PC-3 (cell line): ENCODE data around the gene NFYA. TPM values are rescaled to one million over a fixed set of nuclear protein-coding genes. Genes with fewer than 3 reads are reported as not detected.

Source experiments
- ATAC-seq: fragments of 200-7000 bp; cut with Tn5 transposase; 2 replicates; pipeline ENCODE4 v1.9.1; 2020; ENCODE audit warnings: mild to moderate bottlenecking, moderate library complexity
- BruUV-seq: library from RNA; stranded (reverse); fragments of 400-500 nt; replicated peaks from 2 replicates; lab custom pipeline; 2021; lab: Mats Ljungman, UMichigan
- CTCF ChIA-PET: fragments of 300-600 bp; sonication (Branson Sonifier 250); formaldehyde crosslinking; loops from one replicate; lab custom pipeline; 2022; ENCODE audit warnings: antibody characterized with exemption; lab: Charles Lee
- POLR2A ChIA-PET: fragments of 300-600 bp; sonication (Branson Sonifier 250); formaldehyde crosslinking; loops from one replicate; lab custom pipeline; 2022; ENCODE audit warnings: antibody characterized with exemption; ENCODE audit not compliant: unreplicated experiment; lab: Charles Lee
- DNase-seq: peaks from one replicate; pipeline ENCODE4 v3.0.0-alpha.2; 2015
- H2AFZ ChIP-seq: fragments of 300-600 bp; sonication (generic); 2 replicates; pipeline ENCODE4 v1.6.0; 2016; ENCODE audit warnings: antibody characterized with exemption, low read length
- H3F3A ChIP-seq: fragments of 300-600 bp; sonication (generic); one replicate; pipeline ENCODE4 v1.6.0; 2017; ENCODE audit warnings: antibody characterized with exemption, low read length, control low read depth, mild to moderate bottlenecking; ENCODE audit not compliant: unreplicated experiment
- H3K27ac ChIP-seq: fragments of 300-600 bp; sonication (generic); 2 replicates; pipeline ENCODE4 v1.5.1; 2016; ENCODE audit warnings: mild to moderate bottlenecking, low read length
- H3K27me3 ChIP-seq: fragments of 300-600 bp; sonication (generic); 2 replicates; pipeline ENCODE4 v1.6.1; 2016; ENCODE audit warnings: low read length, mixed read lengths
- H3K36me3 ChIP-seq: fragments of 300-600 bp; sonication (generic); 2 replicates; pipeline ENCODE4 v1.6.1; 2016; ENCODE audit warnings: low read depth, mixed run types, low read length, mixed read lengths
- H3K4me1 ChIP-seq: fragments of 300-600 bp; sonication (generic); 2 replicates; pipeline ENCODE4 v1.5.1; 2016; ENCODE audit warnings: low read length; ENCODE audit not compliant: insufficient read depth
- H3K4me2 ChIP-seq: fragments of 300-600 bp; sonication (generic); 2 replicates; pipeline ENCODE4 v1.6.0; 2016; ENCODE audit warnings: low read length
- H3K4me3 ChIP-seq: fragments of 300-600 bp; sonication (generic); 2 replicates; pipeline ENCODE4 v1.5.1; 2016; ENCODE audit warnings: mild to moderate bottlenecking, low read length, mixed read lengths
- H3K79me2 ChIP-seq: fragments of 300-600 bp; sonication (generic); 2 replicates; pipeline ENCODE4 v1.6.1; 2017; ENCODE audit warnings: low read length, mixed read lengths
- H3K9ac ChIP-seq: fragments of 300-600 bp; sonication (generic); 2 replicates; pipeline ENCODE4 v1.6.0; 2016; ENCODE audit warnings: mild to moderate bottlenecking, low read length
- H3K9me2 ChIP-seq: fragments of 300-600 bp; sonication (generic); replicated peaks from 2 replicates; pipeline ENCODE4 v1.6.1; 2016; ENCODE audit warnings: mixed run types, low read length, mixed read lengths
- H3K9me3 ChIP-seq: fragments of 300-600 bp; sonication (generic); 2 replicates; pipeline ENCODE4 v1.6.1; 2016; ENCODE audit warnings: low read length, mixed read lengths
- H4K20me1 ChIP-seq: fragments of 300-600 bp; sonication (generic); 2 replicates; pipeline ENCODE4 v1.6.1; 2016; ENCODE audit warnings: low read length, mixed read lengths
- EZH2 ChIP-seq: fragments of 300-600 bp; sonication (generic); IDR thresholded peaks from one replicate; pipeline ENCODE4 v1.6.1; 2017; ENCODE audit warnings: antibody characterized with exemption, mild to moderate bottlenecking, low read length; ENCODE audit not compliant: unreplicated experiment
- EZH2phosphoT487 ChIP-seq: fragments of 300-600 bp; sonication (generic); IDR thresholded peaks from 2 replicates; pipeline ENCODE4 v1.6.1; 2018; ENCODE audit warnings: mild to moderate bottlenecking, antibody characterized with exemption, low read length, borderline replicate concordance
- intact Hi-C: fragments of 100-400 bp; cut with micrococcal nuclease; formaldehyde crosslinking; loops from 2 replicates; pipeline ENCODE4 v1.9.0; 2023
- total RNA-seq: library from RNA; depleted of rRNA; stranded (reverse); fragments of >200 nt; gene quantifications from 2 replicates; pipeline ENCODE4 v1.2.3, GENCODE V29; 2014
- TF ChIP-seq, protein P1 (sequence below): fragments of 300-600 bp; sonication (generic); conservative IDR thresholded peaks from 2 replicates; pipeline ENCODE4 v1.5.1; 2017; ENCODE audit warnings: antibody characterized with exemption, low read depth, mild to moderate bottlenecking, low read length

Gene NFYA
- total RNA-seq, 1 experiment from 2014 or later, result 31.7 TPM

DNA sequence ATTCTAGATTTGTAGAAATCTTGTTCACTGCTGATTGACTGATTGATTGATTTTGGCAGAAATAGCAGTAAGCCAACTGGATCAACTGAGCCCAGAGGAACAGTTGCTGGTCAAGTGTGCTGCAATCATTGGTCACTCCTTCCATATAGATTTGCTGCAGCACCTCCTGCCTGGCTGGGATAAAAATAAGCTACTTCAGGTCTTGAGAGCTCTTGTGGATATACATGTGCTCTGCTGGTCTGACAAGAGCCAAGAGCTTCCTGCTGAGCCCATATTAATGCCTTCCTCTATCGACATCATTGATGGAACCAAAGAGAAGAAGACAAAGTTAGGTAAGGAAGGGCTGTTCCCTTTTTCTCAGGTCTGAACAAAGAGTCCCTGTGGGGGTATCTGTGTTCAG, 50.1 kb downstream of the NFYA start:
- POLR2A ChIA-PET, result no interaction called here
- ATAC-seq, result no peak
- CTCF ChIA-PET, result interaction anchor here (0.6 kb wide), 1 partner anchor 197 kb away, joined by 4 read pairs; no protein-coding TSS in a partner anchor

GRCh38 chr6:41125282-41125681, 52.5 kb downstream of the NFYA start:
- no peak overlapping the region for H3K27ac ChIP-seq
- no peak for DNase-seq
- intact Hi-C loops, result no loop called here

More for the DNA sequence above, 50.1 kb downstream of the NFYA start:
- no peak overlapping the region for H3K27ac ChIP-seq
- H3K27me3 ChIP-seq, result no peaks in the 10 kb centered on the region
- H3F3A ChIP-seq, result no peaks in the 10 kb centered on the region
- H2AFZ ChIP-seq, result no peak overlapping the region
- H3K79me2 ChIP-seq, result no peaks in the 10 kb centered on the region
- no peaks in the 10 kb centered on the region for H3K4me1 ChIP-seq
- H3K9me3 ChIP-seq, result no peaks in the 10 kb centered on the region
- H3K9ac ChIP-seq, result no peak overlapping the region
- no peak overlapping the region for H3K4me2 ChIP-seq
- intact Hi-C loops, result no loop called here
- BruUV-seq, result no TSS peak
- TF ChIP-seq EZH2 (no peak), EZH2phosphoT487 (no peak)
- TF ChIP-seq, protein P1, sequence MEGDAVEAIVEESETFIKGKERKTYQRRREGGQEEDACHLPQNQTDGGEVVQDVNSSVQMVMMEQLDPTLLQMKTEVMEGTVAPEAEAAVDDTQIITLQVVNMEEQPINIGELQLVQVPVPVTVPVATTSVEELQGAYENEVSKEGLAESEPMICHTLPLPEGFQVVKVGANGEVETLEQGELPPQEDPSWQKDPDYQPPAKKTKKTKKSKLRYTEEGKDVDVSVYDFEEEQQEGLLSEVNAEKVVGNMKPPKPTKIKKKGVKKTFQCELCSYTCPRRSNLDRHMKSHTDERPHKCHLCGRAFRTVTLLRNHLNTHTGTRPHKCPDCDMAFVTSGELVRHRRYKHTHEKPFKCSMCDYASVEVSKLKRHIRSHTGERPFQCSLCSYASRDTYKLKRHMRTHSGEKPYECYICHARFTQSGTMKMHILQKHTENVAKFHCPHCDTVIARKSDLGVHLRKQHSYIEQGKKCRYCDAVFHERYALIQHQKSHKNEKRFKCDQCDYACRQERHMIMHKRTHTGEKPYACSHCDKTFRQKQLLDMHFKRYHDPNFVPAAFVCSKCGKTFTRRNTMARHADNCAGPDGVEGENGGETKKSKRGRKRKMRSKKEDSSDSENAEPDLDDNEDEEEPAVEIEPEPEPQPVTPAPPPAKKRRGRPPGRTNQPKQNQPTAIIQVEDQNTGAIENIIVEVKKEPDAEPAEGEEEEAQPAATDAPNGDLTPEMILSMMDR, result no peak
- no peaks in the 10 kb centered on the region for H3K36me3 ChIP-seq
- no peaks in the 10 kb centered on the region for H4K20me1 ChIP-seq
- no peaks in the 10 kb centered on the region for H3K9me2 ChIP-seq
- no peak overlapping the region for H3K4me3 ChIP-seq
- DNase-seq, result no peak

GRCh38 chr6:41132254-41132653, 59.5 kb downstream of the NFYA start:
- ATAC-seq (no peak), DNase-seq (no peak)
- no peaks in the 10 kb centered on the region for H3K4me1 ChIP-seq
- no peak overlapping the region for H3K4me2 ChIP-seq
- H3F3A ChIP-seq, result no peaks in the 10 kb centered on the region
- intact Hi-C loops, result no loop called here
- no peaks in the 10 kb centered on the region for H4K20me1 ChIP-seq
- no peaks in the 10 kb centered on the region for H3K36me3 ChIP-seq
- no peak overlapping the region for H2AFZ ChIP-seq
- no TSS peak for BruUV-seq
- no peaks in the 10 kb centered on the region for H3K27me3 ChIP-seq
- H3K27ac ChIP-seq, result no peak overlapping the region
- no peaks in the 10 kb centered on the region for H3K9me2 ChIP-seq
- H3K79me2 ChIP-seq, result no peaks in the 10 kb centered on the region
- TF ChIP-seq EZH2phosphoT487, result no peak
- no peak for TF ChIP-seq EZH2
- TF ChIP-seq, protein P1, result no peak
- ChIA-PET CTCF (no interaction called here), POLR2A (no interaction called here)
- H3K9ac ChIP-seq, result no peak overlapping the region
- H3K9me3 ChIP-seq, result no peaks in the 10 kb centered on the region
- H3K4me3 ChIP-seq, result no peak overlapping the region

More at GRCh38 chr6:41125282-41125681, 52.5 kb downstream of the NFYA start:
- Histone ChIP-seq H3K4me2 (no peak overlapping the region), H3K9me2 (no peaks in the 10 kb centered on the region), H2AFZ (no peak overlapping the region), H4K20me1 (no peaks in the 10 kb centered on the region), H3K9ac (no peak overlapping the region), H3K79me2 (no peaks in the 10 kb centered on the region), H3K4me3 (no peak overlapping the region), H3F3A (no peaks in the 10 kb centered on the region), H3K36me3 (no peaks in the 10 kb centered on the region), H3K4me1 (no peaks in the 10 kb centered on the region), H3K27me3 (no peaks in the 10 kb centered on the region), H3K9me3 (no peaks in the 10 kb centered on the region)
- BruUV-seq, result no TSS peak
- POLR2A ChIA-PET, result no interaction called here
- ATAC-seq, result no peak
- TF ChIP-seq EZH2phosphoT487 (no peak), EZH2 (no peak)
- TF ChIP-seq, protein P1, result no peak
- CTCF ChIA-PET, result no interaction called here
